Right renal pelvis (tissue), 4 donors: ENCODE measurements around the gene CPLANE1. TPM values are rescaled to one million over a fixed set of nuclear protein-coding genes. Genes with fewer than 3 reads are reported as not detected.
"Not testable (repeated sequence)": the region's sequence is repeated elsewhere in the genome, so short reads cannot be mapped to it uniquely, and the experiment has no call there.

ENCODE experiments used
- DNase-seq, 4 donors: peaks; one replicate each; pipeline ENCODE4 v3.0.0-alpha.2; 2013; ENCODE audit warnings: low read depth in 4 of 4, low spot score in 3 of 4, missing footprints in 1 of 4
- polyA plus RNA-seq, 4 donors: library from polyadenylated mRNA; unstranded; fragments of 120-200 nt; gene quantifications; one replicate each; pipeline ENCODE4 v1.2.1, GENCODE V29; 2013; ENCODE audit not compliant: insufficient read length in 4 of 4

Gene CPLANE1
- polyA plus RNA-seq, 4 donors: 23.3 to 37.9 (median 30.3) TPM

- DNase-seq: no peak
Observed at GRCh38 chr5:37132646-37133045, 116.5 kb downstream of the CPLANE1 start.

GRCh38 chr5:37121465-37121864 lies 127.7 kb downstream of the CPLANE1 start:
- no peak for DNase-seq

DNA sequence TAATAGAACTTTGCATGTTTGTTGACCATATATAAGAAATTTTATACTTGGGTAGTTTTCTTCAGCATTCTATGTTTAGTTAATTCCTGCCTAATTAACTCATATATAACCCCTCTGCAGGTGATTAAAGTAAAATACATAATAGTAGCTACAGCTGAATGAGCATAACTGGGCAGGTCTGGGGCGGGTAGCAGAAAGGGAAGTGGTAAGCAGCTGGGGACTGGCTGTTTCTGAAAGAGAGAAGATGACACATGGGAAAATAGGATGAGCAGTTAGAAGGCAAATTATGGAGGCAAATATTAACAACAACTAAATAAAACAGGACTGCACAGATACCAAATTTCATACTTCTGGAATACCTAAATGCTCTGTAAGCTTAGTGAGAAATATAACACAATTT lies 128.1 kb downstream of the CPLANE1 start:
- DNase-seq: no peak

DNA sequence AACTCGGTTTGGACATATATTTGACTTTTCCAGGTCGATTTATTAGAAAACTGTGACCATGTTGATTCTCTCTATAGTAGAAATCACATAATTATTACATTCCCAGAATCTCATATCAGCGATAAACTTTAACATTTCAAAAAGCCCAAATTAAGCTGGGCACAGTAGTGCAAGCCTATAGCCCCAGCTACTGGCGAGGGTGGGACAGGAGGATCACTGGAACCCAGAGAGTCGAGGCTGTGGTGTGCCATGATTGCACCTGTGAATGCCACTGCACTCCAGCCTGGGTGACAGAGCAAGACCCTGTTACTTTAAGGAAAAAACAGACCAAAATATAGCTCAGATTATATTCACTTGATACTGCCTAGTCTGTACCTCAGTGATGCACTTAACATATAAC lies 128.9 kb downstream of the CPLANE1 start:
- no peak for DNase-seq

- no peak for DNase-seq
Observed at GRCh38 chr5:37116359-37116758, 132.8 kb downstream of the CPLANE1 start.

GRCh38 chr5:37112383-37112991 lies 136.7 kb downstream of the CPLANE1 start:
- DNase-seq: no peak

DNA sequence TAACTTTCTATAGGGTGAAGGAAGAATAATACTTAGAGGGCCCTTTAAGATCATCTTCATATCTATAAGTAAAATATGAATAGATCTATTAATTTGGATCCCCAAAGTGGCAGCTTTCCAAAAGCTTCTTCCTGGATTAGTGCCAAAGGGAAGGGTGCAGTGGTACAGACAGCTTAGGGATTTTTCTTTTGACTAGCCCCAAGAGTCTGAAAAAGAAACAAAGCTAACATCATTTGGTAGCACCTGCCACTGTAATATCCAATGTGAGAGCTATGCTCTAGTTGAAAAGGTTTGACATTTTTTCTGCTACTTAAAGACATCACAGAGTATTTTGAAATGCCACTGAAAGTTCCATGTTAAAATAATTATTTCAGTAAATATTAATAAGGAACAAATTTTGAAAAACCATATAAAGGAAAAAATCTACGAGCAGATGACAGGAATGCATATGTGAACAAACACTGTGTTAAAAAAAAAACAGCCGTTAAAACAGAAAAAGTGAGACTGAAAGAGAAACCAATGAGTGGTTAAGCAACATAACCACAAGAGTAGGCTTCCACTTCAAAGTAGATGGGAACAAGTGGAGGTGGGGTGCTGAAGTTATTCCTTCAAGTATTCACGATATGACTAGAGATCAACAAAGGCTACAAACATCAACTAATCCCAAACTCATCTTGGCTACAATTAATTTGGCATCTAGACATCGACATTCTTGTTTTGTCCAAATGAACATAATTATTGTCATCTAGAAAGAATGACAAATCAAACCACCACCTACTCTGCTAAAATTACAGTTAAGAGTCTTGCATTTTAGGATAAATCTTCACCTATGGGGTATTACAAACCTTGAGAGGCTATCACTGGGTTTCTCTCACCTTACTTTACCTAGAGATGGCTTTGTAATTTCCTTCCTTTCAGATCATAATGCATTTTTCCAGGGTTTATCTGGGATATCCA lies 137.5 kb downstream of the CPLANE1 start:
- no peak for DNase-seq

DNA sequence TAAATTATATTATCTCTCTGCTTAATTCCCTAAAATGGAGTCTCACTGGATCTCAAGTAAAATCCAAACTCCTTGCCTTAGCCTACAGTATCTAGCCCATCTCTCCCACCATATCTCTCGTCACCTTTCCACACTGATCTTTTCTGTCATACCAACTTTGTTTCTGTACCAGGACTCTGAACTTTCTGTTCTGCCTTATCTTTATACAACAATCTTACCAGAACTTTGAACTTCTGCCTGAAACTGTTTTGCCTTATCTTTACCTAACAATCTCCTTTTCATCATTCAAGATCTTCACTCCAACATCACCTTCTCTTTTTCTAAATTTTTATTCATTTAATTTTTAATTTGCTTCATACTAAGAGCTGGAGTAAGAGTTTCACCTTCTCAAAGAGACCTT lies 139.0 kb downstream of the CPLANE1 start:
- no peak for DNase-seq

DNA sequence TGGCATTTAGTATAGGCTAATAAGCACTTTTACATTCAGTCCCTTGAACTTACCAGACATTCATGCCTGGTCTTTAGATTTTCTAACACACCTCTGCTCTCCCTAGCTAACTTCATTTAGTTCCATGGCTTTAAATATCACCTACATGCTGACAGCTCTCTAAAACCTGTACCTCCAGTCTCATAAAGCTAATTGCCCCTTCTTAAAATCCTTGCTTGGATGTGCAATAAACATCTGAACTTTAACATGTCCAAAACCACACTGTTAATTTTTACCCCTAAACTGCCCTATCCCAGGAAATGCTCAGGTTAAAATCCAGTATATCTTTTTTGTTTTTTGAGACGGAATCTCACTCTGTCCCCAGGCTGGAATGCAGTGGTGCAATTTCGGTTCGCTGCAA lies 139.8 kb downstream of the CPLANE1 start:
- DNase-seq: no peak

DNA sequence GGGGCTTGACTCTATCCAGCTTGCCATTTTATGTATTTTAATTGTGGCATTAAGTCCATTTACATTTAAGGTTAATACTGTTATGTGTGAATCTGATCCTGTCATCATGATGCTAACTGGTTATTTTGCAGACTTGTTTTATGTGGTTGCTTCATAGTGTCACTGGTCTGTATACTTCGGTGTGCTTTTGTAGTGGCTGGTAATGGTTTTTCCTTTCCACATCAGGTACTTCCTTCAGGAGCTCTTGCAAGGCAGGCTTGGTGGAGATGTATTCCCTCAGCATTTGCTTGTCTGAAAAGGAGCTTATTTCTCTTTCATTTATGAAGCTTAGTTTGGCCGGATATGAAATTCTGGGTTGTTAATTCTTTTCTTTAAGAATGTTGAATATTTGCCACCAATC lies 145.9 kb downstream of the CPLANE1 start:
- DNase-seq: no peak

GRCh38 chr5:37099267-37099666 lies 149.9 kb downstream of the CPLANE1 start:
- DNase-seq: not testable (repeated sequence)

DNA sequence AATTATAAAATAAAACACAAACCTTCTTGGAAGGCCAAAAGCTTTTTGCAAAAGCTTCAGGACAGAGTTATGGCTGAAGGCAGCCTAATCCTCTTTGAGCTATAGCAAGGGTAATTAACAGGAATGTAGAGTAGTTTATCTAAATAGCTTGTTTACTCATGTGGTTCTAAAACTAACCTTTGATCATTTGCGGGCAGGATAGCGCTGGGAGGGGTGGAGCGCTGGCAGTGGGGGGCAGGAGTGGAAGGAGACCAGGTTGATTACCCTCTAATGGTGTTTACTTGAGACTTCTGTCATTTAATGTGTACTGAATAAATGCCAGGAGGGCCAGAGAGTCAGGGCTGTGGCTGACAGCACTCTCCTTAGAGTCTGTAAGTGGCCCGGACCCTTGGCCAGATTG lies 155.4 kb downstream of the CPLANE1 start:
- not testable (repeated sequence) for DNase-seq

- no peak for DNase-seq
Observed at GRCh38 chr5:37090781-37091180, 158.4 kb downstream of the CPLANE1 start.

GRCh38 chr5:37090123-37090726 lies 159.0 kb downstream of the CPLANE1 start:
- DNase-seq: no peak

- no peak for DNase-seq
Observed at GRCh38 chr5:37088009-37088408, 161.2 kb downstream of the CPLANE1 start.

- DNase-seq: no peak
Observed at GRCh38 chr5:37086466-37087173, 162.6 kb downstream of the CPLANE1 start.

DNA sequence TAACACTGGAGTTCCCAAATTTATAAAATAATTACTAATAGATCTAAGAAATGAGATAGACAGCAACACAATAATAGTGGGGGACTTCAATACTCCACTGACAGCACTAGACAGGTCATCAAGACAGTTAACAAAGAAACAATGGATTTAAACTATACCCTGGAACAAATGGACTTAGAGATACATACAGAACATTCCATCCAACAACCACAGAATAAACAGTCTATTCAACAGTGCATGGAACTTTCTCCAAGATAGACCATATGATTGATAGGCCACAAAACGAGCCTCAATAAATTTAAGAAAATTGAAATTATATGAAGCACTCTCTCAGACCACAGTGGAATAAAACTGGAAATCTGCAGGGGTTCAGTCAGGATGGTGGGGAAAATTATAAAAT lies 163.2 kb downstream of the CPLANE1 start:
- not testable (repeated sequence) for DNase-seq

GRCh38 chr5:37082977-37083376 lies 166.2 kb downstream of the CPLANE1 start:
- not testable (repeated sequence) for DNase-seq

DNA sequence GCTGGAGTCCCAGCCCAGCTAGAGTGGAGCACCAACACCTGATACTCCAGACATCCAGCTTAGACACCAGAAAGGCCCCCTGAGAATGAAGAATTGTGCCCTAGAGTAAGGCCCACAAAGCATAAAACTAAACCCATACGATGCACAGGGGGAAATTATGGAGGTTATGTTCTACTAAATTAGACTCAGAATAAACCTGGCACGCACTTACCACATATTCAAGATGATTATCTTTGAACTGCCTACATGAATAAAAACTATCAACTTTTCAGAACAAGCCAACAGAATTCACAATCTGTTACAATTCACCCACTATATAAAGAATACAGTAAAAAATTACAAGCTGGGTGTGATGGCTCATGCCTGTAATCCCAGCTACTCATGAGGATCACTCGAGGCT lies 168.5 kb downstream of the CPLANE1 start:
- DNase-seq: no peak

GRCh38 chr5:37077146-37077545 lies 172.0 kb downstream of the CPLANE1 start:
- DNase-seq: no peak

DNA sequence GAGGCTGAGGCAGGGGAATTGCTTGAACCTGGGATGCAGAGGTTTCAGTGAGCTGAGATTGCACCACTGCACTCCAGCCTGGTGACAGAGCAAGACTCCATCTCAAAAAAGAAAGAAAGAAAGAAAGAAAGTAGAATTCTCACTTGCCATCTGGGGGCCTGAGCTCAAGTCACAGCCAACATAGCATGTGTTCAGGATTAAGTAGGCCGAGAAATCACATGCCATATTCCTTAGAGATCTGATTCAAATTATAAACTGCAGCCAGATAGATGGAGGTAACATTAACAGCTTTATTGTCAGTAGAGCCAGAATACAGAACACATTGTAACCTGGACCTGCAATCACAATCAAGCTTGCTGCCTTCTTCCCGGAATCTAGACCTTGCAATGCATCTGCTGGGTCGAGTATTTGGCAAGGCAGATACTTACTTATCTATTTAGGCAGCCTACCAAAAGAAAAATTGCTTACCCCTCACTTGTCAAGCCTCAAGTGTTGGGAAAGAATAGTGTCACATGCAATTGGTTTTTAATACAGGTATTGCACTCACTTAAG lies 173.7 kb downstream of the CPLANE1 start:
- DNase-seq: no peak
